GM13977 (cell line): Measurements from ENCODE around the gene EPHA6.
"Not testable (repeated sequence)": the region's sequence is repeated elsewhere in the genome, so short reads cannot be mapped to it uniquely, and the experiment has no call there.

ENCODE experiments used
- DNase-seq: peaks from one replicate; pipeline ENCODE4 v3.0.0; 2012; ENCODE audit warnings: low spot score
- in situ Hi-C: fragments of 300-500 bp; cut with MboI; formaldehyde crosslinking; loops from one replicate; pipeline ENCODE4 v1.12.0; 2022; ENCODE audit warnings: low sequenced_read_pairs, low pct_unique_long_range_greater_than_20kb, mixed read lengths, inconsistent platforms; ENCODE audit not compliant: unreplicated experiment
- TF ChIP-seq, protein P1 (sequence below): IDR thresholded peaks from 2 replicates; pipeline ENCODE4 v1.5.1; 2012; ENCODE audit warnings: mild to moderate bottlenecking, control low read depth; ENCODE audit not compliant: insufficient read depth; ENCODE audit errors: extremely low read depth, missing control alignments

EPHA6 gene

DNA sequence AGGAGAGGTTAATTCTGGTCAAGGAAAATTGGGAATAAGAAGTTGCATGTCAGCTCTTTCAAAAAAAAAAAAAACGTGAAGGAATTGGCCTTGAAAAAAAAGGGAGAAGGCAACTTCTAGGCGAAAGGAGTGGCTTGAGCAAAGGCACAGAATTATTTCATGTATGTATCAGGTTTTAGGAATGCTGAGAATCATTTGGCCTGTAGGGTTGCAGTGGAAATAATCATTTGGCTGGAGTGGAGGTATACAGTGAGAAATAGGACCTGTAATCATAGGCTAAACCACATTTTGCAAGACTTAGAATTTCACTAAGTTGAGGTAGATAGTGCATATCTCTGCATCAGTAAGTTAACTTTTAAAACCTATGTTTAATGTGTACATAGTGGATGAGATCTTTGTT, 54.9 kb downstream of the EPHA6 start:
- in situ Hi-C loops = loop anchor here (25.0 kb wide), 1 partner anchor 843 kb away; no protein-coding TSS in a partner anchor
- DNase-seq = no peak
- TF ChIP-seq, protein P1, sequence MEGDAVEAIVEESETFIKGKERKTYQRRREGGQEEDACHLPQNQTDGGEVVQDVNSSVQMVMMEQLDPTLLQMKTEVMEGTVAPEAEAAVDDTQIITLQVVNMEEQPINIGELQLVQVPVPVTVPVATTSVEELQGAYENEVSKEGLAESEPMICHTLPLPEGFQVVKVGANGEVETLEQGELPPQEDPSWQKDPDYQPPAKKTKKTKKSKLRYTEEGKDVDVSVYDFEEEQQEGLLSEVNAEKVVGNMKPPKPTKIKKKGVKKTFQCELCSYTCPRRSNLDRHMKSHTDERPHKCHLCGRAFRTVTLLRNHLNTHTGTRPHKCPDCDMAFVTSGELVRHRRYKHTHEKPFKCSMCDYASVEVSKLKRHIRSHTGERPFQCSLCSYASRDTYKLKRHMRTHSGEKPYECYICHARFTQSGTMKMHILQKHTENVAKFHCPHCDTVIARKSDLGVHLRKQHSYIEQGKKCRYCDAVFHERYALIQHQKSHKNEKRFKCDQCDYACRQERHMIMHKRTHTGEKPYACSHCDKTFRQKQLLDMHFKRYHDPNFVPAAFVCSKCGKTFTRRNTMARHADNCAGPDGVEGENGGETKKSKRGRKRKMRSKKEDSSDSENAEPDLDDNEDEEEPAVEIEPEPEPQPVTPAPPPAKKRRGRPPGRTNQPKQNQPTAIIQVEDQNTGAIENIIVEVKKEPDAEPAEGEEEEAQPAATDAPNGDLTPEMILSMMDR = no peak

DNA sequence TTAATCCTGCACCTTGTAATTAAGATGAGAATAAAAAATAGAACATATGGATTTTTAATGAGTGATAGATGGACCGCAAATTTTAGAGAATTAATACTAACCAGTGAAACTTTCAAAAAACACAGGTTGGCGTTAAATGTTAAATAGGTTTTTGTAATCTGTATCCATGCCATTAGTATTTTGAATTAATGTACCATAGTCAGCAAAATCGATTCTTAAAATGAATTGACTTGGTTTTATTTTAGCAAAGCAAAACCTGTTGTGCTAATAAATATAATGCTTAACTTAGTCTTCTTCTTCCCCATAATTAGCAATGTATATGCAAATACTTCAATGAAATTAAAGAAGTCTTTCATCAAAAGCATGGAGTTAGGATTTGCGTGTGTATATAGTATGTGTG, 63.1 kb downstream of the EPHA6 start:
- in situ Hi-C loops = no loop called here
- TF ChIP-seq, protein P1 = no peak
- DNase-seq = no peak

DNA sequence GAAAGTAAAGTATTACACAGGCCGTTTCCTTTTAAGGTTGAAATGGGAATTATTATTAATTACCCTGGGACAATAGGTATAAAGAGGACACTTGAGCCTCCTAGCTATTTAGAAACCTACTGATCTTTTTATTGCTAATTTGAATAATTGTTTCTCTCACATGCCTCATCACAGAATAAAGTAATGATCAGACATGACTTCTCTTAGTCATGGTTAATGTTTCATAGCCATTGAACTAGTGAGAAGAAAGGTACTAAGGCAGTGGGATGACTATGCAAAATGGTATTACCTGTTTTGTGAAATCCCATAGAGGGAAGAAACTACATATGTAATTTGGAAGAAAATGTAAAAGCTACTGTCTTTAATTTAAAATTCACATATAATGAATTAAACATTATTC, 85.6 kb downstream of the EPHA6 start:
- in situ Hi-C loops = no loop called here
- DNase-seq = no peak
- TF ChIP-seq, protein P1 = no peak

DNA sequence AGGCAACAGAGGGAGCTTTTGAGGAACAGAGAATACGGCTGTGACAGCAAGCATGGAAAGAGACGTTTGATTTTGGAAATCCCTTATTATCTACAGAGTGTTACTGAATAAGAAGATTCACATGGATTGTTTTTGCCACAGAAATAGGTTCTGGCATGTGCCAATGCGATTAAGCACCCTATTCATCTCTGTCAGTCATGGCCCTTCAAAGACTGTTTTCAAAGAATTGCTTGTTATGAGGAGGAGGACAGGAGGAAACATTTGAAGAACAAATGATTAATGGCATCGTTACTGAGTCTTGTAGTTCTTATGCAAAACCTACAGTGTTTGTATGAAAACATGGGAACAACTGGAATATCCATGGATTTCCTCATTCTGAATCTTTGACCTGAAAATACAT, 86.2 kb downstream of the EPHA6 start:
- DNase-seq = no peak
- TF ChIP-seq, protein P1 = no peak
- in situ Hi-C loops = no loop called here

DNA sequence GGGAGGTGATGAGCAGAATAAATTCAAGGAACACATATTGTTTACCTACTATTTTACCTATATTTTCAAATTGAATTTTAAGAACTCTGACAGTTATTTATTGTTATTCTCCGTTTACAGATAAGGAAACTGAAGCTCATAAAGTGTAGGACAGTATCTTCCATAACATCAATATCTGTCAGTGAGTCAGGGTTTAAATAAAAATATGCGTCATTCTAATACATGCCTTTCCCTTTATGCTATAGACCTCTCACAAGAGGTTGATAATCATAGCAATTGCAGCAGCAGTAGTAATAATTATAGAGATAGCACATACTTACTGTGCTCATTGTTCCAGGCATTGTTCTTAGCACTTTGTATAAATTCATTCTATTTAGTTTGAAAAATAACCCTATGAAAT, 101.1 kb downstream of the EPHA6 start:
- in situ Hi-C loops = no loop called here
- no peak for DNase-seq
- TF ChIP-seq, protein P1 = no peak

DNA sequence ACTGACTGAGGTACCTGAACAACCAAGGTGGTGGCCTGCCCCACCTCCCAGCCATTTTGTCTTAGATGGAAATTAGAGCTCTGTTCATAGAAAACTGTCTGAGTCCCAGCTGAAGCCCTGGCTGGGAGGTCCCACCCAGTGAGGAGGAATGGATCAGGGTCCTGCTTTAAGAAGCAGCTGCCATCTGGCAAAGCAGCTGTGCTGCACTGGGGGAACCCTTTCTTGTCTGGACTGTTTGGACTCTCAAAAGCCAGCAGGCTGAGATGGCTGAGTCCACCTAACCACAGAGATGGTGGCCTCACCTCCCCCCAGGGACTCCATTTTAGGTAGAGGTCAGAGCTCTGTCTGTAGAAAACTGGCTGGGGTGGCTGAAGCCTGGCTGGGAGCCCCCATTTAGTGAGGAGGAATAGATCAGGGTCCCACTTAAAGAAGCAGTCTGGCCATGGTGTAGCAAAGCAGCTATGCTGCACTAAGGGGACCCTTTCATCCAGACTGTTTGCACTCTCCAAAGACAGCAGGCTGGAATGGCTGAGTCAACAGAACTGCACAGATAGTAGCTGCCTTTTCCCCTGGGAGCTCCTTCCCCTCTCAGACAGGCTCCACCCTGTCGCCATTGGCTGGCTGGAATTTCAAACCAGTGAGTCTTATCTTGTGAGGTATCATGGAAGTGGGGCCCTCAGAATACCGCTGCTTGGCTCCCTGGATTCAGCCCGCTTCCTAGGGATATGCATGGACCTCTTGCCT, 116.9 kb downstream of the EPHA6 start:
- TF ChIP-seq, protein P1 = no peak
- in situ Hi-C loops = no loop called here
- no peak for DNase-seq

DNA sequence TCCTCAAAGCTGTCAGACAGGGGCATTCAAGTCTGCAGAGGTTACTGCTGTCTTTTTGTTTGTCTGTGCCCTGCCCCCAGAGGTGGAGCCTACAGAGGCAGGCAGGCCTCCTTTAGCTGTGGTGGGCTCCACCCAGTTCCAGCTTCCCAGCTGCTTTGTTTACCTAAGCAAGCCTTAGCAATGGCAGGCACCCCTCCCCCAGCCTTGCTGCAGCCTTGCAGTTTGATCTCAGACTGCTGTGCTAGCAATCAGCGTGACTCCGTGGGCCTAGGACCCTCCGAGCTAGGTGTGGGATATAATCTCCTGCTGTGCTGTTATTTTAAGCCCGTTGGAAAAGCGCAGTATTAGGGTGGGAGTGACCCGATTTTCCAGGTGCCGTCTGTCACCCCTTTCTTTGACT, 127.7 kb downstream of the EPHA6 start:
- DNase-seq, in situ Hi-C loops: not testable (repeated sequence)
